ENCODE data around the gene SLC39A5. TPM values are rescaled to one million over a fixed set of nuclear protein-coding genes. Genes with fewer than 3 reads are reported as not detected.
A peak's percentile ranks its signal among the peaks of the same experiment; 100 is the strongest.

The SLC39A5 gene
- total and polyA plus RNA-seq, 2 of the 13 experiments (the other 11 are each of a cell fraction or from before 2014, with no cell fraction given) = 59.7 to 101 TPM

GRCh38 chr12:56189918-56190694, 39.7 kb upstream of the SLC39A5 start (continued):
- peak; percentile 49; the same call in 1 of the 2 replicates for TF ChIP-seq PAXIP1 (CRISPR knock-in tag; conservative IDR thresholded peaks at IDR 0.05)
- TF ChIP-seq, protein P1, sequence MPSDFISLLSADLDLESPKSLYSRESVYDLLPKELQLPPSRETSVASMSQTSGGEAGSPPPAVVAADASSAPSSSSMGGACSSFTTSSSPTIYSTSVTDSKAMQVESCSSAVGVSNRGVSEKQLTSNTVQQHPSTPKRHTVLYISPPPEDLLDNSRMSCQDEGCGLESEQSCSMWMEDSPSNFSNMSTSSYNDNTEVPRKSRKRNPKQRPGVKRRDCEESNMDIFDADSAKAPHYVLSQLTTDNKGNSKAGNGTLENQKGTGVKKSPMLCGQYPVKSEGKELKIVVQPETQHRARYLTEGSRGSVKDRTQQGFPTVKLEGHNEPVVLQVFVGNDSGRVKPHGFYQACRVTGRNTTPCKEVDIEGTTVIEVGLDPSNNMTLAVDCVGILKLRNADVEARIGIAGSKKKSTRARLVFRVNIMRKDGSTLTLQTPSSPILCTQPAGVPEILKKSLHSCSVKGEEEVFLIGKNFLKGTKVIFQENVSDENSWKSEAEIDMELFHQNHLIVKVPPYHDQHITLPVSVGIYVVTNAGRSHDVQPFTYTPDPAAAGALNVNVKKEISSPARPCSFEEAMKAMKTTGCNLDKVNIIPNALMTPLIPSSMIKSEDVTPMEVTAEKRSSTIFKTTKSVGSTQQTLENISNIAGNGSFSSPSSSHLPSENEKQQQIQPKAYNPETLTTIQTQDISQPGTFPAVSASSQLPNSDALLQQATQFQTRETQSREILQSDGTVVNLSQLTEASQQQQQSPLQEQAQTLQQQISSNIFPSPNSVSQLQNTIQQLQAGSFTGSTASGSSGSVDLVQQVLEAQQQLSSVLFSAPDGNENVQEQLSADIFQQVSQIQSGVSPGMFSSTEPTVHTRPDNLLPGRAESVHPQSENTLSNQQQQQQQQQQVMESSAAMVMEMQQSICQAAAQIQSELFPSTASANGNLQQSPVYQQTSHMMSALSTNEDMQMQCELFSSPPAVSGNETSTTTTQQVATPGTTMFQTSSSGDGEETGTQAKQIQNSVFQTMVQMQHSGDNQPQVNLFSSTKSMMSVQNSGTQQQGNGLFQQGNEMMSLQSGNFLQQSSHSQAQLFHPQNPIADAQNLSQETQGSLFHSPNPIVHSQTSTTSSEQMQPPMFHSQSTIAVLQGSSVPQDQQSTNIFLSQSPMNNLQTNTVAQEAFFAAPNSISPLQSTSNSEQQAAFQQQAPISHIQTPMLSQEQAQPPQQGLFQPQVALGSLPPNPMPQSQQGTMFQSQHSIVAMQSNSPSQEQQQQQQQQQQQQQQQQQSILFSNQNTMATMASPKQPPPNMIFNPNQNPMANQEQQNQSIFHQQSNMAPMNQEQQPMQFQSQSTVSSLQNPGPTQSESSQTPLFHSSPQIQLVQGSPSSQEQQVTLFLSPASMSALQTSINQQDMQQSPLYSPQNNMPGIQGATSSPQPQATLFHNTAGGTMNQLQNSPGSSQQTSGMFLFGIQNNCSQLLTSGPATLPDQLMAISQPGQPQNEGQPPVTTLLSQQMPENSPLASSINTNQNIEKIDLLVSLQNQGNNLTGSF (CRISPR knock-in tag; IDR thresholded peaks at IDR 0.05) = no peak
- TF ChIP-seq, protein P2, sequence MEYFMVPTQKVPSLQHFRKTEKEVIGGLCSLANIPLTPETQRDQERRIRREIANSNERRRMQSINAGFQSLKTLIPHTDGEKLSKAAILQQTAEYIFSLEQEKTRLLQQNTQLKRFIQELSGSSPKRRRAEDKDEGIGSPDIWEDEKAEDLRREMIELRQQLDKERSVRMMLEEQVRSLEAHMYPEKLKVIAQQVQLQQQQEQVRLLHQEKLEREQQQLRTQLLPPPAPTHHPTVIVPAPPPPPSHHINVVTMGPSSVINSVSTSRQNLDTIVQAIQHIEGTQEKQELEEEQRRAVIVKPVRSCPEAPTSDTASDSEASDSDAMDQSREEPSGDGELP (IDR thresholded peaks at IDR 0.05; ENCODE audit: borderline replicate concordance, low read depth) = no peak
- no peak for TF ChIP-seq RCOR2 (CRISPR knock-in tag; IDR thresholded peaks at IDR 0.05)
- TF ChIP-seq NFKBIZ (CRISPR knock-in tag; IDR thresholded peaks at IDR 0.05) = no peak; the same call in 1 of the 2 replicates
- TF ChIP-seq PHF21A (CRISPR knock-in tag; IDR thresholded peaks at IDR 0.05) = peak; percentile 80
- TF ChIP-seq ZNF629 (CRISPR knock-in tag; conservative IDR thresholded peaks at IDR 0.05) = peak; percentile 74
- TF ChIP-seq ZNF850 (CRISPR knock-in tag; conservative IDR thresholded peaks at IDR 0.05) = no peak
- peak; percentile 69; the same call in 1 of the 2 replicates for TF ChIP-seq TARDBP (CRISPR knock-in tag; IDR thresholded peaks at IDR 0.05)
- 0 out of 2 replicates have a peak, but pooled peaks have one; percentile 46 for TF ChIP-seq ARNTL (CRISPR knock-in tag; IDR thresholded peaks at IDR 0.05)
- TF ChIP-seq ZMYM2 (CRISPR knock-in tag; IDR thresholded peaks at IDR 0.05) = peak; percentile 37
- TF ChIP-seq, protein P3, sequence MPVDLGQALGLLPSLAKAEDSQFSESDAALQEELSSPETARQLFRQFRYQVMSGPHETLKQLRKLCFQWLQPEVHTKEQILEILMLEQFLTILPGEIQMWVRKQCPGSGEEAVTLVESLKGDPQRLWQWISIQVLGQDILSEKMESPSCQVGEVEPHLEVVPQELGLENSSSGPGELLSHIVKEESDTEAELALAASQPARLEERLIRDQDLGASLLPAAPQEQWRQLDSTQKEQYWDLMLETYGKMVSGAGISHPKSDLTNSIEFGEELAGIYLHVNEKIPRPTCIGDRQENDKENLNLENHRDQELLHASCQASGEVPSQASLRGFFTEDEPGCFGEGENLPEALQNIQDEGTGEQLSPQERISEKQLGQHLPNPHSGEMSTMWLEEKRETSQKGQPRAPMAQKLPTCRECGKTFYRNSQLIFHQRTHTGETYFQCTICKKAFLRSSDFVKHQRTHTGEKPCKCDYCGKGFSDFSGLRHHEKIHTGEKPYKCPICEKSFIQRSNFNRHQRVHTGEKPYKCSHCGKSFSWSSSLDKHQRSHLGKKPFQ (CRISPR knock-in tag; IDR thresholded peaks at IDR 0.05; ENCODE audit: insufficient replicate concordance) = peak; percentile 31
- peak; percentile 77 for TF ChIP-seq SAP130 (CRISPR knock-in tag; IDR thresholded peaks at IDR 0.05; ENCODE audit: low read depth)
- no peak for TF ChIP-seq SMYD3 (CRISPR knock-in tag; IDR thresholded peaks at IDR 0.05)
- TF ChIP-seq ZNF224 (CRISPR knock-in tag; IDR thresholded peaks at IDR 0.05) = 0 out of 2 replicates have a peak, but pooled peaks have one; percentile 17
- TF ChIP-seq IKZF5 (CRISPR knock-in tag; IDR thresholded peaks at IDR 0.05) = peak; percentile 45; the same call in 1 of the 2 replicates

Data from HepG2 (cell line).